HG03039 (cell line): ENCODE data around the gene SLC30A5.
"Not testable (repeated sequence)": the region's sequence is repeated elsewhere in the genome, so short reads cannot be mapped to it uniquely, and the experiment has no call there.

ENCODE experiments used
- ATAC-seq: cut with Tn5 transposase; IDR thresholded peaks from one replicate; pipeline ENCODE4 v1.9.1; 2021; ENCODE audit warnings: mild to moderate bottlenecking, moderate library complexity; ENCODE audit not compliant: unreplicated experiment

The SLC30A5 gene

GRCh38 chr5:69103521-69103920 is 9.7 kb downstream of the SLC30A5 start:
- no peak for ATAC-seq

- peak; percentile 87 for ATAC-seq
Measured at GRCh38 chr5:69105996-69106906, 12.4 kb downstream of the SLC30A5 start.

- ATAC-seq: not testable (repeated sequence)
Measured at GRCh38 chr5:69108367-69108766, 14.6 kb downstream of the SLC30A5 start.

GRCh38 chr5:69113851-69114250 is 20.0 kb downstream of the SLC30A5 start:
- ATAC-seq: no peak

GRCh38 chr5:69115526-69115925 is 21.7 kb downstream of the SLC30A5 start:
- no peak for ATAC-seq

GRCh38 chr5:69129413-69129812 is 35.6 kb downstream of the SLC30A5 start:
- ATAC-seq: no peak

- no peak for ATAC-seq
Measured at GRCh38 chr5:69130241-69130640, 36.4 kb downstream of the SLC30A5 start.

GRCh38 chr5:69131304-69131703 is 37.5 kb downstream of the SLC30A5 start:
- no peak for ATAC-seq

- ATAC-seq: no peak
Measured at GRCh38 chr5:69134126-69134525, 40.3 kb downstream of the SLC30A5 start.

- peak; percentile 89 for ATAC-seq
Measured at GRCh38 chr5:69136293-69136692, 42.5 kb downstream of the SLC30A5 start.

GRCh38 chr5:69137208-69137607 is 43.4 kb downstream of the SLC30A5 start:
- not testable (repeated sequence) for ATAC-seq

GRCh38 chr5:69137807-69138206 is 44.0 kb downstream of the SLC30A5 start:
- ATAC-seq: no peak

GRCh38 chr5:69138766-69139165 is 45.0 kb downstream of the SLC30A5 start:
- ATAC-seq: no peak

- not testable (repeated sequence) for ATAC-seq
Measured at GRCh38 chr5:69140239-69140638, 46.4 kb downstream of the SLC30A5 start.

GRCh38 chr5:69140827-69141226 is 47.0 kb downstream of the SLC30A5 start:
- ATAC-seq: no peak

GRCh38 chr5:69148576-69148975 is 54.8 kb downstream of the SLC30A5 start:
- not testable (repeated sequence) for ATAC-seq

GRCh38 chr5:69148981-69149675 is 55.3 kb downstream of the SLC30A5 start:
- no peak for ATAC-seq

- no peak for ATAC-seq
Measured at GRCh38 chr5:69149676-69150010, 55.8 kb downstream of the SLC30A5 start.

- ATAC-seq: no peak
Measured at GRCh38 chr5:69152731-69153130, 58.9 kb downstream of the SLC30A5 start.

- no peak for ATAC-seq
Measured at GRCh38 chr5:69156456-69156855, 62.6 kb downstream of the SLC30A5 start.

GRCh38 chr5:69158039-69158438 is 64.2 kb downstream of the SLC30A5 start:
- no peak for ATAC-seq

- ATAC-seq: no peak
Measured at GRCh38 chr5:69160651-69161050, 66.8 kb downstream of the SLC30A5 start.
